Stimulated activated naive B cell treated with anti-CD40 and anti-IgM and Interleukin-4, amounts not matched to agents 10 μg/mL and 1 μg/mL and 100 μg/mL, for 72 hours (primary cell): ENCODE results near the gene SASS6.

Experiments
- ATAC-seq, 2 donors: fragments of 150-1000 bp; cut with Tn5 transposase; replicated peaks; 2 replicates each; pipeline ENCODE4 v1.10.0; 2021; ENCODE audit warnings: moderate library complexity in 1 of 2
- DNase-seq: peaks from one replicate; pipeline ENCODE4 v3.0.0; 2021
- H3K27ac Mint-ChIP-seq: one replicate; pipeline ENCODE4 v1.8.0; 2022; ENCODE audit warnings: mild to moderate bottlenecking, mixed read lengths
- H3K27me3 Mint-ChIP-seq, 2 donors: one replicate each; pipeline ENCODE4 v1.8.0; 2022; ENCODE audit warnings: mixed read lengths in 2 of 2
- H3K36me3 Mint-ChIP-seq, 2 donors: one replicate each; pipeline ENCODE4 v1.8.0; 2022; ENCODE audit warnings: mixed read lengths in 2 of 2, mild to moderate bottlenecking in 1 of 2
- H3K4me1 Mint-ChIP-seq, 2 donors: one replicate each; pipeline ENCODE4 v1.8.0; 2022; ENCODE audit warnings: mixed read lengths in 2 of 2, mild to moderate bottlenecking in 1 of 2
- H3K4me3 Mint-ChIP-seq, 2 donors: one replicate each; pipeline ENCODE4 v1.8.0; 2022; ENCODE audit warnings: mild to moderate bottlenecking in 2 of 2, mixed read lengths in 2 of 2, moderate library complexity in 1 of 2
- H3K9me3 Mint-ChIP-seq, 2 donors: one replicate each; pipeline ENCODE4 v1.8.0; 2022; ENCODE audit warnings: mixed read lengths in 2 of 2, mild to moderate bottlenecking in 1 of 2

The SASS6 gene

GRCh38 chr1:100132566-100133477 lies at the start of gene SASS6, which contains the start of gene TRMT13:
Gene SASS6 (minus strand): TSS chr1:100132930. CDS start chr1:100132814, 116 bp downstream.
Gene TRMT13 (plus strand): TSS chr1:100133163. CDS start chr1:100133169, 6 bp downstream.
- Mint-ChIP-seq H3K4me1 (peaks cover 14 to 20% of the 10 kb centered on the region in 2 donors), H3K27ac (peak within 1 kb of the TSS; percentile 96), H3K27me3 (no peaks in the 10 kb centered on the region), H3K36me3 (peaks cover 2 to 10% of the 10 kb centered on the region in 2 donors), H3K9me3 (no peaks in the 10 kb centered on the region), H3K4me3 (peak within 1 kb of the TSS; percentile 95 to 98)
- DNase-seq, result peak; percentile 94
- ATAC-seq, result peak; percentile 97

GRCh38 chr1:100178091-100178490 lies 45.4 kb upstream of the SASS6 start, which contains the start of gene LRRC39:
Gene LRRC39 (minus strand): TSS chr1:100178256. CDS start chr1:100168516, 9,740 bp downstream.
- Mint-ChIP-seq H3K4me1 (no peaks in the 10 kb centered on the region), H3K36me3 (peaks cover 6 to 8% of the 10 kb centered on the region in 2 donors), H3K27ac (no peak within 1 kb of the TSS), H3K4me3 (no peak within 1 kb of the TSS), H3K27me3 (no peaks in the 10 kb centered on the region), H3K9me3 (no peaks in the 10 kb centered on the region)
- no peak for DNase-seq
- ATAC-seq, result no peak

GRCh38 chr1:100177295-100178041 lies 44.7 kb upstream of the SASS6 start:
- no peak for ATAC-seq
- no peak overlapping the region for H3K27ac Mint-ChIP-seq

GRCh38 chr1:100168051-100168450 lies 35.3 kb upstream of the SASS6 start:
- no peak overlapping the region for H3K4me3 Mint-ChIP-seq
- H3K27ac Mint-ChIP-seq, result no peak overlapping the region
- no peaks in the 10 kb centered on the region for H3K9me3 Mint-ChIP-seq

More at GRCh38 chr1:100177295-100178041, 44.7 kb upstream of the SASS6 start:
- H3K27me3 Mint-ChIP-seq, result no peaks in the 10 kb centered on the region
- no peak for DNase-seq
- no peak overlapping the region for H3K4me3 Mint-ChIP-seq
- peaks cover 6 to 7% of the 10 kb centered on the region in 2 donors for H3K36me3 Mint-ChIP-seq
- H3K9me3 Mint-ChIP-seq, result no peaks in the 10 kb centered on the region
- H3K4me1 Mint-ChIP-seq, result no peaks in the 10 kb centered on the region

GRCh38 chr1:100164702-100165101 lies 32.0 kb upstream of the SASS6 start:
- H3K4me1 Mint-ChIP-seq, result no peaks in the 10 kb centered on the region
- ATAC-seq, result no peak
- no peak for DNase-seq
- H3K9me3 Mint-ChIP-seq, result no peaks in the 10 kb centered on the region
- H3K4me3 Mint-ChIP-seq, result no peak overlapping the region
- H3K27me3 Mint-ChIP-seq, result no peaks in the 10 kb centered on the region
- H3K36me3 Mint-ChIP-seq, result peaks cover 9% of the 10 kb centered on the region in 2 donors
- H3K27ac Mint-ChIP-seq, result no peak overlapping the region

More at GRCh38 chr1:100168051-100168450, 35.3 kb upstream of the SASS6 start:
- Mint-ChIP-seq H3K36me3 (peaks cover 9% of the 10 kb centered on the region in 2 donors), H3K4me1 (no peaks in the 10 kb centered on the region), H3K27me3 (no peaks in the 10 kb centered on the region)
- DNase-seq (no peak), ATAC-seq (no peak)

- H3K27ac Mint-ChIP-seq, result no peak overlapping the region
- ATAC-seq (no peak), DNase-seq (no peak)
- H3K9me3 Mint-ChIP-seq, result no peaks in the 10 kb centered on the region
- H3K27me3 Mint-ChIP-seq, result no peaks in the 10 kb centered on the region
- H3K4me1 Mint-ChIP-seq, result no peaks in the 10 kb centered on the region
- H3K4me3 Mint-ChIP-seq, result no peak overlapping the region
- peaks cover 9% of the 10 kb centered on the region in 2 donors for H3K36me3 Mint-ChIP-seq
These were observed 31.5 kb upstream of the SASS6 start for GRCh38 chr1:100164216-100164615.

GRCh38 chr1:100162881-100163280 lies 30.2 kb upstream of the SASS6 start:
- no peaks in the 10 kb centered on the region for H3K9me3 Mint-ChIP-seq
- ATAC-seq, result no peak
- no peaks in the 10 kb centered on the region for H3K4me1 Mint-ChIP-seq
- no peak overlapping the region for H3K27ac Mint-ChIP-seq
- no peak overlapping the region for H3K4me3 Mint-ChIP-seq
- DNase-seq, result no peak
- H3K36me3 Mint-ChIP-seq, result peaks cover 9% of the 10 kb centered on the region in 2 donors
- no peaks in the 10 kb centered on the region for H3K27me3 Mint-ChIP-seq

GRCh38 chr1:100152271-100152670 lies 19.5 kb upstream of the SASS6 start:
- Mint-ChIP-seq H3K27ac (no peak overlapping the region), H3K4me3 (peak overlapping the region in 1 of 2 donors; percentile 3), H3K9me3 (no peaks in the 10 kb centered on the region), H3K4me1 (peaks cover 5 to 13% of the 10 kb centered on the region in 2 donors), H3K27me3 (no peaks in the 10 kb centered on the region), H3K36me3 (peaks cover 8 to 12% of the 10 kb centered on the region in 2 donors)
- DNase-seq (no peak), ATAC-seq (peak; percentile 81 to 83)

GRCh38 chr1:100151679-100152078 lies 18.9 kb upstream of the SASS6 start:
- ATAC-seq (no peak), DNase-seq (no peak)
- Mint-ChIP-seq H3K27ac (no peak overlapping the region), H3K27me3 (no peaks in the 10 kb centered on the region), H3K36me3 (peaks cover 8 to 13% of the 10 kb centered on the region in 2 donors), H3K9me3 (no peaks in the 10 kb centered on the region), H3K4me1 (peaks cover 5 to 13% of the 10 kb centered on the region in 2 donors), H3K4me3 (no peak overlapping the region)

GRCh38 chr1:100147875-100148274 lies 15.1 kb upstream of the SASS6 start:
- H3K36me3 Mint-ChIP-seq, result peaks cover 17 to 27% of the 10 kb centered on the region in 2 donors
- ATAC-seq, result no peak
- H3K27ac Mint-ChIP-seq, result no peak overlapping the region
- no peaks in the 10 kb centered on the region for H3K27me3 Mint-ChIP-seq
- peaks cover 5 to 13% of the 10 kb centered on the region in 2 donors for H3K4me1 Mint-ChIP-seq
- H3K4me3 Mint-ChIP-seq, result no peak overlapping the region
- no peak for DNase-seq
- H3K9me3 Mint-ChIP-seq, result no peaks in the 10 kb centered on the region

- H3K36me3 Mint-ChIP-seq, result peaks cover 25 to 36% of the 10 kb centered on the region in 2 donors
- no peak overlapping the region for H3K4me3 Mint-ChIP-seq
These were observed 14.2 kb upstream of the SASS6 start for GRCh38 chr1:100146958-100147357.

GRCh38 chr1:100145116-100145515 lies 12.4 kb upstream of the SASS6 start:
- no peaks in the 10 kb centered on the region for H3K27me3 Mint-ChIP-seq
- H3K4me3 Mint-ChIP-seq, result no peak overlapping the region
- H3K4me1 Mint-ChIP-seq, result peaks cover 7 to 8% of the 10 kb centered on the region in 2 donors
- ATAC-seq (no peak), DNase-seq (no peak)
- H3K9me3 Mint-ChIP-seq, result no peaks in the 10 kb centered on the region
- H3K27ac Mint-ChIP-seq, result no peak overlapping the region
- peaks cover 26 to 39% of the 10 kb centered on the region in 2 donors for H3K36me3 Mint-ChIP-seq

More at GRCh38 chr1:100146958-100147357, 14.2 kb upstream of the SASS6 start:
- H3K27me3 Mint-ChIP-seq, result no peaks in the 10 kb centered on the region
- ATAC-seq, result no peak
- no peak overlapping the region for H3K27ac Mint-ChIP-seq
- no peaks in the 10 kb centered on the region for H3K9me3 Mint-ChIP-seq
- peaks cover 5 to 11% of the 10 kb centered on the region in 2 donors for H3K4me1 Mint-ChIP-seq
- DNase-seq, result no peak

GRCh38 chr1:100142343-100142742 lies 9.6 kb upstream of the SASS6 start:
- ATAC-seq (no peak), DNase-seq (no peak)
- Mint-ChIP-seq H3K4me3 (no peak overlapping the region), H3K27me3 (no peaks in the 10 kb centered on the region), H3K27ac (peak overlapping the region; percentile 34), H3K9me3 (no peaks in the 10 kb centered on the region), H3K36me3 (peaks cover 37 to 48% of the 10 kb centered on the region in 2 donors), H3K4me1 (peaks cover 7 to 8% of the 10 kb centered on the region in 2 donors)

- Mint-ChIP-seq H3K9me3 (no peaks in the 10 kb centered on the region), H3K27ac (no peak overlapping the region), H3K36me3 (peaks cover 37 to 46% of the 10 kb centered on the region in 2 donors)
These were observed 8.5 kb upstream of the SASS6 start for GRCh38 chr1:100141192-100141591.

More at GRCh38 chr1:100141192-100141591, 8.5 kb upstream of the SASS6 start:
- Mint-ChIP-seq H3K4me1 (peaks cover 7 to 8% of the 10 kb centered on the region in 2 donors), H3K4me3 (no peak overlapping the region), H3K27me3 (no peaks in the 10 kb centered on the region)
- DNase-seq (no peak), ATAC-seq (no peak)
